H1 (cell line): ENCODE measurements around the gene CBFA2T2. TPM values are rescaled to one million over a fixed set of nuclear protein-coding genes. Genes with fewer than 3 reads are reported as not detected.

Experiments
- CHD7 ChIP-seq: fragments of 300-600 bp; sonication (generic); IDR thresholded peaks from 2 replicates; pipeline ENCODE4 v1.7.1; 2012; ENCODE audit warnings: low read length, moderate library complexity, mild to moderate bottlenecking, inconsistent platforms; ENCODE audit not compliant: insufficient replicate concordance
- CTBP2 ChIP-seq: IDR thresholded peaks from 2 replicates; pipeline ENCODE4 v1.7.0; 2011; ENCODE audit warnings: borderline replicate concordance, mild to moderate bottlenecking, moderate library complexity, mixed read lengths, low read length; ENCODE audit not compliant: insufficient read depth, insufficient read length
- CTCF ChIP-seq, 3 experiments: IDR thresholded peaks; 1 replicate in 2 of 3; 2 replicates in 1 of 3; pipeline versions ENCODE4 v1.5.1 to v1.6.1; 2011; ENCODE audit warnings: low read length in 3 of 3, mild to moderate bottlenecking in 3 of 3, inconsistent platforms in 2 of 3, low read depth in 1 of 3, moderate library complexity in 1 of 3; ENCODE audit not compliant: insufficient read depth in 1 of 3; ENCODE audit errors: control extremely low read depth in 1 of 3
- KDM4A ChIP-seq: IDR thresholded peaks from one replicate; pipeline ENCODE4 v1.7.1; 2012; ENCODE audit warnings: low read depth, mild to moderate bottlenecking, moderate library complexity, low read length, inconsistent platforms; ENCODE audit not compliant: severe bottlenecking
- SIRT6 ChIP-seq: IDR thresholded peaks from one replicate; pipeline ENCODE4 v1.7.1; 2012; ENCODE audit warnings: low read length, inconsistent platforms
- SP2 ChIP-seq: IDR thresholded peaks from 2 replicates; pipeline ENCODE4 v1.6.1; 2012; ENCODE audit warnings: mild to moderate bottlenecking, low read length, inconsistent platforms
- SP4 ChIP-seq: IDR thresholded peaks from 2 replicates; pipeline ENCODE4 v1.6.1; 2012; ENCODE audit warnings: low read length, inconsistent platforms
- polyA plus RNA-seq, 7 experiments: library from polyadenylated mRNA; depleted of rRNA in 3 of 7; stranded (reverse) in 5 of 7; unstranded in 2 of 7; fragments of >200 nt in 5 of 7; fragments of 200-250 nt in 2 of 7; gene quantifications; 1 replicate in 5 of 7; 2 replicates in 1 of 7; 4 replicates in 1 of 7; pipeline versions ENCODE4 v1.2.1 to v1.2.3, GENCODE V29; 2011 to 2013; ENCODE audit warnings: missing spikeins in 2 of 7, mixed read lengths in 2 of 7
- total RNA-seq: library from RNA; stranded (reverse); fragmentation: NEBNext Ultra II Directional; extraction: Animal tissue kit (Norgen Biotek cat#: 25700); gene quantifications from 2 replicates; pipeline ENCODE4 v1.2.1, GENCODE V29; 2021
- TF ChIP-seq, protein P1 (sequence below): IDR thresholded peaks from 2 replicates; pipeline ENCODE4 v1.6.1; 2011; ENCODE audit warnings: low read depth, mild to moderate bottlenecking, low read length; ENCODE audit not compliant: insufficient read depth

The CBFA2T2 gene
- total and polyA plus RNA-seq, 2 of the 8 experiments (the other 6 are each of a cell fraction or from before 2014, with no cell fraction given) = 11.6 to 12.9 TPM

DNA sequence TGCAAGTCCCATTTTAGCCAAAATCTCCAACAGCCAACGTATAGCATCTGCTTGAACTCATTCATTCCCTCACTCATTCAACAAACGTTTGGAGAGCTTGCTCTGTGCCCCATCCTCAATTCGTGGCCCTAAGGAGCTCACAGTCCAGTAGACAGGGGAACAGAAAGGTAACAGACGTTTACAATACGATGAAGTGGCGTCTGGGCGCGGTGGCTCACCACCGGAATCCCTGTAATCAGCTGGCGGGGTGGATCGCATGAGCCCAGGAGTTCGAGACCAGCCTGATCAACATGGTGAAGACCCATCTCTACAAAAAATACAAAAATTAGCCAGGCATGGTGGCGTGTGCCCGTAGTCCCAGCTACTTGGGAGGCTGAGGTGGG lies 197.1 kb downstream of the CBFA2T2 start (continued):
- TF ChIP-seq CHD7 = no peak
- no peak for TF ChIP-seq SP2
- TF ChIP-seq SP4 = no peak
- TF ChIP-seq KDM4A = no peak
- TF ChIP-seq CTCF (IDR thresholded peaks at IDR 0.05; ENCODE audit: control extremely low read depth in 1 of 3, insufficient read depth in 1 of 3, low read depth in 1 of 3, low read length in 3 of 3) = no peak
- TF ChIP-seq, protein P1, sequence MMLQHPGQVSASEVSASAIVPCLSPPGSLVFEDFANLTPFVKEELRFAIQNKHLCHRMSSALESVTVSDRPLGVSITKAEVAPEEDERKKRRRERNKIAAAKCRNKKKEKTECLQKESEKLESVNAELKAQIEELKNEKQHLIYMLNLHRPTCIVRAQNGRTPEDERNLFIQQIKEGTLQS = no peak
- TF ChIP-seq CTBP2 = no peak
- TF ChIP-seq SIRT6 = no peak
- TF ChIP-seq, all 59 proteins: peak for 0
